ENCODE data around the gene APOBEC2.

DNA sequence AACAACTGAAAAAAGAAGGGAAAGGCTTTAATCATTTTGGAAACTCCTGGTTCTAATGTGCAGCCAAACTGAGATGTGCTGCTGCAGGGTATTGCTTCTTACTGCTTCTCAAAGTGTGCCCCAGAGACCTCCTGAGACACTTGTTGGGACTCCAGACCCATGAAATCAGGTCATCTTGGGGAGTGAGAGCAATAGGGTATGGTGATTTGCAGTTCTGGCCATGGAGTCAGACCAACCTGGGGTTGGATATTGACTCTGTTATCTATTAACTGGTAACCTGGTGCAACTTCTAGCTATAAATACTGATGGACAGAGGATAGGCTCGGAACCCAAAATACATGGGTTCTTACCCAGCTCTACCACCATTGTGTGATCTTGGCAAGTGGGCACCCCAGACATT lies 6.9 kb upstream of the APOBEC2 start:
- TF ChIP-seq, protein P1, sequence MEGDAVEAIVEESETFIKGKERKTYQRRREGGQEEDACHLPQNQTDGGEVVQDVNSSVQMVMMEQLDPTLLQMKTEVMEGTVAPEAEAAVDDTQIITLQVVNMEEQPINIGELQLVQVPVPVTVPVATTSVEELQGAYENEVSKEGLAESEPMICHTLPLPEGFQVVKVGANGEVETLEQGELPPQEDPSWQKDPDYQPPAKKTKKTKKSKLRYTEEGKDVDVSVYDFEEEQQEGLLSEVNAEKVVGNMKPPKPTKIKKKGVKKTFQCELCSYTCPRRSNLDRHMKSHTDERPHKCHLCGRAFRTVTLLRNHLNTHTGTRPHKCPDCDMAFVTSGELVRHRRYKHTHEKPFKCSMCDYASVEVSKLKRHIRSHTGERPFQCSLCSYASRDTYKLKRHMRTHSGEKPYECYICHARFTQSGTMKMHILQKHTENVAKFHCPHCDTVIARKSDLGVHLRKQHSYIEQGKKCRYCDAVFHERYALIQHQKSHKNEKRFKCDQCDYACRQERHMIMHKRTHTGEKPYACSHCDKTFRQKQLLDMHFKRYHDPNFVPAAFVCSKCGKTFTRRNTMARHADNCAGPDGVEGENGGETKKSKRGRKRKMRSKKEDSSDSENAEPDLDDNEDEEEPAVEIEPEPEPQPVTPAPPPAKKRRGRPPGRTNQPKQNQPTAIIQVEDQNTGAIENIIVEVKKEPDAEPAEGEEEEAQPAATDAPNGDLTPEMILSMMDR (IDR thresholded peaks at IDR 0.05): no peak
- TF ChIP-seq EZH2 (IDR thresholded peaks at IDR 0.05): no peak
